Stimulated activated CD4-positive, alpha-beta T cell treated with anti-CD3 and anti-CD28 coated beads, Interleukin-4, amount 100 ng/mL, for 1 hour (primary cell): ENCODE measurements around the gene CELSR3.

Experiments used
- DNase-seq: peaks from one replicate; pipeline ENCODE4 v3.0.0-alpha.2; 2020

The CELSR3 gene

DNA sequence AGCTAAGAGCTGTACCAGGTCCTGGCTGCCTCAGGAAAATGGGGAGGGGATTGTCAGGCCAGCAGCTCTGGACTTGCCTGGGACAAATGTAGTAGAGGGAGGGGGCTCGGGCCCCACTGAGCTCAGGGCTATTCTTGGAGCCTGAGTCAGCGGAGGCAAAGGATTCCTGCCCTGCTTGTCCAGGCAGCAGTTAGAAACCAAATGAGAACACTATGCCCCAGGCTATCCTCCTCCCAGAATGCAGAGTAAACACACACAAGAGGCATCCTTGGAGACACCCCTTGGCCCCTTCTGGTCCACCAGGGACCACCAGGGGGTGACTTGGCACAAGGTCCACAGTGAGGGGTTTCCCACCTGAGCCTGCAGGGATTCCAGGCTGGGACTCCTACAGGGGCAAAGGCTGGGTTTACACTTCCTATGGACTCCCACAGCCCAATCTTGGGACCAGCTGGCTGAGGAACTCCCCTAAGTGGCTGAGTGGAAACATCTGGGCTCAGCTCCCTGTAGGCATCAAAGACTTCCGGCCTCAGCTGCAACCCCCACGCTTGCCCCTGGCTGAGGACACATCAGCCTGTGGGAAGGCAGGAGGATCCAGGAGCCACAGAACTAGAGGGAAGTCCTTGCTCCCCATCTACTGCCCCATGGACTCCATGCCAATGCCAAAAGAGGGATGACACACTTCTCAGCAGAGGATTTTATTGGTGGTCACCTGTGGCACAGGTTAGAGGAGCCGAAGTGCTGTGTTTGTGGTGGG lies 64.2 kb downstream of the CELSR3 start:
- DNase-seq = no peak

- no peak for DNase-seq
These were observed 65.3 kb downstream of the CELSR3 start for GRCh38 chr3:48597408-48597800.

GRCh38 chr3:48596676-48597407 lies 65.8 kb downstream of the CELSR3 start:
- no peak for DNase-seq

- no peak for DNase-seq
These were observed 66.5 kb downstream of the CELSR3 start for GRCh38 chr3:48596157-48596556.

DNA sequence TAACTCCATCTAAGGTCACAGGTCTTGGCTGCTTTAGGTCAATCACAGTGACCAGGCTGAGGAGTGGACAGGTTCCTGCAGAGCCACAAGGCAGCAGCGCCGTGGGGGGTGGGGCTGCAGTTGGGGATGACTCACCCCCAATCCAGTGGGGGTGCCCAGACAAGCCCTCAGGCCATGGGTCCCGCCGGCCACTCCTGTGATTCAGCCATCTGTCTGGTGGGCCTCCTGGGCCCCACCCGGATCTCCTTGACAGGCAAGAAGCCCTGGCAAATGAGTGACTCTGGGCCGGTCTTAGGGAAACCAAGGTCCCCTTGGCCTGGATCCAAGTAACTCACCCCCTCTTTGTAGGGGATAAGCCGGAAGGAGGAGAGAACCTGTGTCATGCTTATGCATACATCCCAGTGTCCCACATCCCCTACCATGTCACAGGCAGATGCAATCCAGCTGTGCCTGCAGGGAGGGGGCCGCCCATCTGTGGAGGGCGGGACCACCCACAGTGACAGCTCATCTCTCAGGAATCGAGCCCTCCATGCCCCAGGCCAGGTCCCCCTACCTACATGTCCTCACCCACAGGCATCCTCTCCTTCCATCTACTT lies 67.1 kb downstream of the CELSR3 start:
- no peak for DNase-seq

- DNase-seq = peak; percentile 14
These were observed 67.6 kb downstream of the CELSR3 start, which contains the start of gene COL7A1 for GRCh38 chr3:48595075-48595525. Gene COL7A1, minus strand, starts transcription at chr3:48595329. Its CDS starts 170 bp downstream, at chr3:48595159.

GRCh38 chr3:48594417-48595049 lies 68.2 kb downstream of the CELSR3 start:
- DNase-seq = no peak

GRCh38 chr3:48593337-48593736 lies 69.3 kb downstream of the CELSR3 start:
- DNase-seq = no peak

DNA sequence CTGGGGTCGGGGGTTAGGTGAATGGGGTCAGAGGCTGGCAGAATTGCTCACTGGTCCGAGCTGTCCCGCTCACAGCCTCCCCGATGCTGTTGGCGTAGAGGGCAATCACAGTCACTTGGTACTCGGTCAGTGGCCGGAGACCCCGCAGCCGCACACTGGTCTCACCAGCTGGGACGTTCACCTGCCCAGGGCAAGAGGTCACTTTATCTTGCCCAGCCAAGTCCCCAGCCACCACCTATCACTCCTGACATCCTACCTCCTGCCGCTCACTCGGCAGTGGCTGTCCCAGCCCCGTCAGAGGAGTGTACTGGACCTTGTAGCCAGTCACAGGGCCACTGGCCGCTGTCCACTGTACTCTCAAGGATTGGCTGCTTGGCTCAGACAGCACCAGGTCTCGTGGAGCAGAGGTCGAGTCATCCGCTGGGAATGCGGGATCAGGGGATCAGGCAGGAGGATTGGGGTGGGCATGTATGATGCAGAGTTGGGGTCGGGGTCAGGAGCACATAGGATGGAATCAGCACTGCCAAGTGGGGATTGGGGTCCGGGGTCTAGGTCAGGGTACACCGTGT lies 70.1 kb downstream of the CELSR3 start:
- DNase-seq = no peak

- no peak for DNase-seq
These were observed 70.7 kb downstream of the CELSR3 start for GRCh38 chr3:48591886-48592518.

GRCh38 chr3:48591436-48591835 lies 71.2 kb downstream of the CELSR3 start:
- DNase-seq = no peak

GRCh38 chr3:48588230-48588629 lies 74.5 kb downstream of the CELSR3 start:
- no peak for DNase-seq

GRCh38 chr3:48587686-48588085 lies 75.0 kb downstream of the CELSR3 start:
- no peak for DNase-seq
